K562 (cell line): ENCODE results near the gene EPS8L1.

Experiments
- CBX2 ChIP-seq: fragments of 200-600 bp; sonication (generic); IDR thresholded peaks from one replicate; pipeline ENCODE4 v1.6.1; 2012; ENCODE audit warnings: mild to moderate bottlenecking, low read length, inconsistent platforms; ENCODE audit not compliant: insufficient read depth, poor library complexity, severe bottlenecking
- CEBPB ChIP-seq: fragments of 450-650 bp; IDR thresholded peaks from 2 replicates; pipeline ENCODE4 v1.6.1; 2016; ENCODE audit warnings: missing genetic modification characterization, missing compliant biosample characterization
- CTCF ChIP-seq, 3 experiments: IDR thresholded peaks in 2 of 3; conservative IDR thresholded peaks in 1 of 3; 2 replicates each; pipeline ENCODE4 v1.5.1; 2011 to 2012; ENCODE audit warnings: low read length in 3 of 3, mild to moderate bottlenecking in 3 of 3, control low read depth in 2 of 3, improper control_type of control experiment in 1 of 3, inconsistent platforms in 1 of 3, low read depth in 1 of 3, mixed read lengths in 1 of 3, moderate library complexity in 1 of 3; ENCODE audit not compliant: insufficient read depth in 2 of 3
- EZH2 ChIP-seq: IDR thresholded peaks from 2 replicates; pipeline ENCODE4 v1.6.1; 2012; ENCODE audit warnings: low read depth, mild to moderate bottlenecking, inconsistent platforms, low read length, borderline replicate concordance
- HMBOX1 ChIP-seq: sonication (generic); IDR thresholded peaks from 2 replicates; pipeline ENCODE4 v1.6.1; 2016
- POLR2A ChIP-seq: fragments of 450-650 bp; conservative IDR thresholded peaks from 2 replicates; pipeline ENCODE4 v1.6.1; 2016
- TF ChIP-seq, protein P1 (sequence below): sonication (generic); formaldehyde crosslinking; IDR thresholded peaks from 2 replicates; pipeline ENCODE4 v1.9.0; 2022; ENCODE audit warnings: mild to moderate bottlenecking, missing genetic modification reagents

GRCh38 chr19:55031178-55031577 is 44.5 kb upstream of the EPS8L1 start:
- TF ChIP-seq, protein P1, sequence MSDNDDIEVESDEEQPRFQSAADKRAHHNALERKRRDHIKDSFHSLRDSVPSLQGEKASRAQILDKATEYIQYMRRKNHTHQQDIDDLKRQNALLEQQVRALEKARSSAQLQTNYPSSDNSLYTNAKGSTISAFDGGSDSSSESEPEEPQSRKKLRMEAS (CRISPR knock-in tag), result no peak
- TF ChIP-seq HMBOX1, result no peak
- no peak for TF ChIP-seq EZH2
- no peak for TF ChIP-seq CTCF (IDR thresholded peaks at IDR 0.05 in 2 of 3, conservative IDR thresholded peaks at IDR 0.05 in 1 of 3; ENCODE audit: insufficient read depth in 2 of 3, low read depth in 1 of 3, low read length in 3 of 3)
- TF ChIP-seq POLR2A, result no peak
- TF ChIP-seq CEBPB (tag), result no peak
- no peak for TF ChIP-seq CBX2
